Neural cell (in vitro differentiated cells): Measurements from ENCODE around the gene ZDHHC8. TPM values are rescaled to one million over a fixed set of nuclear protein-coding genes. Genes with fewer than 3 reads are reported as not detected.

Experiments used
- H2AFZ ChIP-seq: fragments of 200-600, 300-800 bp; sonication (generic), shearing (Covaris generic); 2 replicates; pipeline ENCODE4 v1.6.0; 2014; ENCODE audit warnings: low read depth, mild to moderate bottlenecking, antibody characterized with exemption, low read length, moderate library complexity
- H3F3A ChIP-seq: fragments of 200-600 bp; shearing (Covaris generic); 2 replicates; pipeline ENCODE4 v1.6.1; 2016; ENCODE audit warnings: mild to moderate bottlenecking, moderate library complexity, mixed read lengths, antibody characterized with exemption, low read length; ENCODE audit not compliant: insufficient read depth, poor library complexity, severe bottlenecking
- H3K27ac ChIP-seq: fragments of 200-600, 300-800 bp; sonication (generic), shearing (Covaris generic); 2 replicates; pipeline ENCODE4 v1.5.1; 2014; ENCODE audit warnings: mild to moderate bottlenecking, low read length, moderate library complexity
- H3K27me3 ChIP-seq: fragments of 300-800, 200-600 bp; sonication (generic), shearing (Covaris generic); 2 replicates; pipeline ENCODE4 v1.6.0; 2014; ENCODE audit warnings: mild to moderate bottlenecking, low read depth, low read length, moderate library complexity; ENCODE audit not compliant: insufficient read depth
- H3K36me3 ChIP-seq: fragments of 300-800, 200-600 bp; sonication (generic), shearing (Covaris generic); 2 replicates; pipeline ENCODE4 v1.5.1; 2014; ENCODE audit warnings: mild to moderate bottlenecking, antibody characterized with exemption, low read length, moderate library complexity; ENCODE audit not compliant: insufficient read depth
- H3K4me2 ChIP-seq: fragments of 300-800, 200-600 bp; sonication (generic), shearing (Covaris generic); 2 replicates; pipeline ENCODE4 v1.6.0; 2014; ENCODE audit warnings: mild to moderate bottlenecking, low read length
- H3K4me3 ChIP-seq: fragments of 300-800, 200-600 bp; sonication (generic), shearing (Covaris generic); 2 replicates; pipeline ENCODE4 v1.5.1; 2014; ENCODE audit warnings: mild to moderate bottlenecking, low read length, moderate library complexity
- H3K79me2 ChIP-seq: fragments of 200-600 bp; shearing (Covaris generic); replicated peaks from 2 replicates; pipeline ENCODE4 v1.6.0; 2014; ENCODE audit warnings: mild to moderate bottlenecking, low read length, moderate library complexity; ENCODE audit not compliant: insufficient read depth
- H3K9ac ChIP-seq: fragments of 300-800, 200-600 bp; sonication (generic), shearing (Covaris generic); 2 replicates; pipeline ENCODE4 v1.6.1; 2016; ENCODE audit warnings: mild to moderate bottlenecking, low read length, mixed read lengths
- H3K9me2 ChIP-seq: fragments of 200-600 bp; shearing (Covaris generic); 2 replicates; pipeline ENCODE4 v1.6.1; 2016; ENCODE audit warnings: mild to moderate bottlenecking, low read length, mixed read lengths; ENCODE audit not compliant: insufficient read depth
- H3K9me3 ChIP-seq: fragments of 200-600, 300-800 bp; sonication (generic), shearing (Covaris generic); 2 replicates; pipeline ENCODE4 v1.6.1; 2016; ENCODE audit warnings: mild to moderate bottlenecking, mixed run types, low read length, moderate library complexity, mixed read lengths
- H4K20me1 ChIP-seq: fragments of 200-600 bp; shearing (Covaris generic); 2 replicates; pipeline ENCODE4 v1.6.1; 2016; ENCODE audit warnings: mild to moderate bottlenecking, mixed run types; ENCODE audit not compliant: insufficient read depth
- CTCF ChIP-seq: fragments of 450-650 bp; IDR thresholded peaks from 2 replicates; pipeline ENCODE4 v1.5.1; 2014; ENCODE audit warnings: antibody characterized with exemption, mild to moderate bottlenecking, moderate library complexity; ENCODE audit not compliant: poor library complexity, severe bottlenecking
- EP300 ChIP-seq: fragments of 450-650 bp; conservative IDR thresholded peaks from 2 replicates; pipeline ENCODE4 v1.6.1; 2014; ENCODE audit warnings: antibody characterized with exemption, mild to moderate bottlenecking, moderate library complexity; ENCODE audit not compliant: poor library complexity, severe bottlenecking
- EZH2 ChIP-seq: fragments of 200-600, 300-800 bp; shearing (Covaris generic), sonication (generic); IDR thresholded peaks from 2 replicates; pipeline ENCODE4 v1.6.1; 2014; ENCODE audit warnings: antibody characterized with exemption, low read length, borderline replicate concordance, mild to moderate bottlenecking; ENCODE audit not compliant: insufficient read depth, poor library complexity, severe bottlenecking
- MXI1 ChIP-seq: fragments of 450-650 bp; conservative IDR thresholded peaks from 2 replicates; pipeline ENCODE4 v1.6.1; 2014; ENCODE audit warnings: antibody characterized with exemption, mild to moderate bottlenecking; ENCODE audit not compliant: poor library complexity, severe bottlenecking
- POLR2AphosphoS5 ChIP-seq: IDR thresholded peaks from 2 replicates; pipeline ENCODE4 v1.6.1; 2012
- RAD21 ChIP-seq: fragments of 450-650 bp; conservative IDR thresholded peaks from 2 replicates; pipeline ENCODE4 v1.6.1; 2014; ENCODE audit warnings: antibody characterized with exemption, mild to moderate bottlenecking, moderate library complexity
- REST ChIP-seq: IDR thresholded peaks from 2 replicates; pipeline ENCODE4 v1.6.1; 2012; ENCODE audit warnings: borderline replicate concordance
- SMC3 ChIP-seq: fragments of 450-650 bp; conservative IDR thresholded peaks from 2 replicates; pipeline ENCODE4 v1.6.1; 2014; ENCODE audit warnings: antibody characterized with exemption, mild to moderate bottlenecking, moderate library complexity; ENCODE audit not compliant: poor library complexity
- TAF1 ChIP-seq: IDR thresholded peaks from 2 replicates; pipeline ENCODE4 v1.6.1; 2012; ENCODE audit warnings: low read depth
- polyA plus RNA-seq: library from polyadenylated mRNA; depleted of rRNA; stranded (reverse); fragments of >200 nt; gene quantifications from 2 replicates; pipeline ENCODE4 v1.2.3, GENCODE V29; 2014

Gene ZDHHC8
- polyA plus RNA-seq, 1 donor from 2014 or later = 4.5 TPM

GRCh38 chr22:20192972-20193760, 61.6 kb downstream of the ZDHHC8 start:
- no peak overlapping the region for H3K27ac ChIP-seq
- H3K9ac ChIP-seq = no peak overlapping the region
- H3K27me3 ChIP-seq = no peaks in the 10 kb centered on the region
- no peaks in the 10 kb centered on the region for H3K36me3 ChIP-seq
- no peak for TF ChIP-seq TAF1
- TF ChIP-seq REST = no peak
- no peak for TF ChIP-seq SMC3
- TF ChIP-seq EP300 = no peak
- no peak for TF ChIP-seq EZH2
- no peak for TF ChIP-seq POLR2AphosphoS5
- TF ChIP-seq CTCF = no peak
- TF ChIP-seq MXI1 = no peak
- TF ChIP-seq RAD21 = no peak
- no peaks in the 10 kb centered on the region for H4K20me1 ChIP-seq
- H3K9me3 ChIP-seq = no peaks in the 10 kb centered on the region
- no peak overlapping the region for H2AFZ ChIP-seq
- H3K4me3 ChIP-seq = no peak overlapping the region
- H3K4me2 ChIP-seq = no peak overlapping the region
- no peaks in the 10 kb centered on the region for H3K79me2 ChIP-seq
- H3K9me2 ChIP-seq = no peaks in the 10 kb centered on the region
- H3F3A ChIP-seq = no peaks in the 10 kb centered on the region

- H4K20me1 ChIP-seq = no peaks in the 10 kb centered on the region
- no peak overlapping the region for H3K4me2 ChIP-seq
- H3K36me3 ChIP-seq = no peaks in the 10 kb centered on the region
- no peak overlapping the region for H3K9ac ChIP-seq
- no peaks in the 10 kb centered on the region for H3K79me2 ChIP-seq
- no peak overlapping the region for H3K27ac ChIP-seq
- no peak overlapping the region for H3K4me3 ChIP-seq
- H3K27me3 ChIP-seq = no peaks in the 10 kb centered on the region
- no peak overlapping the region for H2AFZ ChIP-seq
- TF ChIP-seq TAF1 = no peak
- TF ChIP-seq CTCF = no peak
- no peak for TF ChIP-seq EP300
- TF ChIP-seq EZH2 = no peak
- TF ChIP-seq MXI1 = no peak
- H3F3A ChIP-seq = no peaks in the 10 kb centered on the region
- H3K9me2 ChIP-seq = no peaks in the 10 kb centered on the region
- H3K9me3 ChIP-seq = no peaks in the 10 kb centered on the region
Measured at GRCh38 chr22:20193761-20194494, 62.3 kb downstream of the ZDHHC8 start.
